GM21367 (cell line): ENCODE measurements around the gene LEP.

Experiments used
- ATAC-seq: cut with Tn5 transposase; IDR thresholded peaks from one replicate; pipeline ENCODE4 v1.9.1; 2021; ENCODE audit not compliant: unreplicated experiment

The LEP gene

DNA sequence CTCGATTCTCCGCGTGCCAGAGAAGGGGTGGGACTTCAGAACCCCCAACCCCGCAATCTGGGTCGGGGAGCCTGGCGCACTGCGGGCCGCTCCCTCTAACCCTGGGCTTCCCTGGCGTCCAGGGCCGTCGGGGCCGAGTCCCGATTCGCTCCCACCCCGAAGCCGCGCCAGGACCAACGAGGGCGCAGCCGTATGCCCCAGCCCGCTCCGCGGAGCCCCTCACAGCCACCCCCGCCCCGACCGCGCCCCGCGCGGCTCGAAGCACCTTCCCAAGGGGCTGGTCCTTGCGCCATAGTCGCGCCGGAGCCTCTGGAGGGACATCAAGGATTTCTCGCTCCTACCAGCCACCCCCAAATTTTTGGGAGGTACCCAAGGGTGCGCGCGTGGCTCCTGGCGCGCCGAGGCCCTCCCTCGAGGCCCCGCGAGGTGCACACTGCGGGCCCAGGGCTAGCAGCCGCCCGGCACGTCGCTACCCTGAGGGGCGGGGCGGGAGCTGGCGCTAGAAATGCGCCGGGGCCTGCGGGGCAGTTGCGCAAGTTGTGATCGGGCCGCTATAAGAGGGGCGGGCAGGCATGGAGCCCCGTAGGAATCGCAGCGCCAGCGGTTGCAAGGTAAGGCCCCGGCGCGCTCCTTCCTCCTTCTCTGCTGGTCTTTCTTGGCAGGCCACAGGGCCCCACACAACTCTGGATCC, at the start of gene LEP:
Gene LEP, plus strand, starts transcription at position 583 of the 691 bp plus-strand sequence. CDS start 10,741 bp downstream, outside the sequence.
- no peak for ATAC-seq

DNA sequence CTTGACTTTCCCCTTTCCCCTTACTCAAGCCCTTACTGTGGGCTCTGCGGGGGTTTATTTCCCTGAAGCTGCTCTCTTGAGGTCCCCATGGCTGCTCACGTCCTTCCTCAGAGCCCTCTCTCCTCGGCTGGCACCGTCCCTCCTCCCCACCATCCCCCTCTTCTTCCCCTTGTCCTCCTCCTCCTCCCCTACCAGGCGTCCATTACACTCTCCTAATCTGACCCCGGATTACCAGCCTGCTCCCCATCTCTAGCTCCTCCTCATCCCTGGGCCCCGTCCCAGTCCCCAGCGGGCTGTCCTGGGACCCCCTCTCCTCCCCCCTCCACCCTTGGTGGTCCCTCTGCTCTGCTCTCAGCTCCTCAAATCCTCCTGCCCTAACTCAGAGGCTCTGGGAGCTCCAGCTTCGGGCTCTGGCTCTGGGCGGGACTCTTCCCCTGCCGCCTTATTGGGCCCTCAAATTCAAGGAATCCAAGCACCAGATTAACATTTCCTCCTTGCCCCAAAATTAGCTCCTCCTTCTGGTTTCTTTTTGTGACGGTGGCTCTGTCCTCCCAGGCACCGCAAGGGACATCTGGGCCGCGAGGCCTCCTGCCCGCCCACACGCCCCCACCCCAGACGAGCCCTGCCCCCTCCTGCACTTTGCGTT, 48.5 kb upstream of the LEP start:
- ATAC-seq: no peak

DNA sequence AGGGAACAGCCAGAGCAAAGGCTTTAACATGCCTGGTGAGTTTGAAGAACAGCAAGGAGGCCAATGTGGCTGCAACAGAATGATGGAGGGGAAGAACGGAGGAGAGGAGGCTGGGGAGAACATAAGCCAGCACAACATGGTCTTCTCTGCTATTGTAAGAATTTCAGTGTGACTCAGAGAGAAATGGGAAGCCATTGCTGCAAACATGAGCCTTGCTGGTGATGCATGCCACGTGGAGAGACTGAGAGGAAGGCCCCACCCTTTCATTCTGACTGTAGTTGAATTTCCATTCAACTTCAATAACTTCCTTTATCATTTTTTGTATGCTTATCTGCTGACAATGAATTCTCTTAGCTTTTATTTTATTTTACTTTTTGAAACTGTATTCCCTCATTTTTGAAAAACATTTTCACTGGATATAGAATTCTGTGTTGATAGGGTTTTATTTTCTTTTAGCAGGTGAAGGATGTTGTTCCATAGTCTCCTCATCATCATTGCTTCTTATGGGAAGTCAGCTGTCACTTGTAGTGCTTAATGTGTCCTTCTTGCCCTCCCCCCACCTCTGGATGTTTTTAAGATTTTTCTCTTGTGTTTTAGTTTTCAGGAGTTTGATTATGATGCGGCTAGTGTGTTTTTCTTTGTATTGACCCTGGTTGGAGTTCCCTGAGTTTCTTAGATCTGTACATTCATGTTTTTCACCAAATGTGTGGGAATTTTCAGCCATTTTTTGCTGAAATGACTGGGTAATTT, 46.4 kb upstream of the LEP start:
- no peak for ATAC-seq

DNA sequence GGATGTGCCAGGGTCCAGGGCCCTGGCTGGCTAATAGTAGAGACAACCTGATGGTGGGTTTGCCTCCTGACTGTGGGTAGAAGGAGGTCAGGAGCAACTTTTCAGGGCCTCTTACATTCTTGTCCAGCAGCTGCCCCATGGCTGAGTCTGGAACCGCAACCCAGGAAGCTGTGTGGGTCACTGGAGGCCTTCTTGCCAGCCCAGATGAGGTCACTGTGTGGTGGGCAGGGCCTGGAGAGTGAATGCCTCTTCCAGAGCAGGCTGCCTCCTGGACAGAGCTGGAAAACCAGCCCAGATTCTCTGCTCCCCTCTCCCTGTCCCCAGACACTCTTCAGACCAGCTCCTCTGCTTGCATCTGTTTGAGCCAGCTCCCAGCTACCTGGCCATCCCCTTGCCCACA, 43.5 kb upstream of the LEP start:
- no peak for ATAC-seq

DNA sequence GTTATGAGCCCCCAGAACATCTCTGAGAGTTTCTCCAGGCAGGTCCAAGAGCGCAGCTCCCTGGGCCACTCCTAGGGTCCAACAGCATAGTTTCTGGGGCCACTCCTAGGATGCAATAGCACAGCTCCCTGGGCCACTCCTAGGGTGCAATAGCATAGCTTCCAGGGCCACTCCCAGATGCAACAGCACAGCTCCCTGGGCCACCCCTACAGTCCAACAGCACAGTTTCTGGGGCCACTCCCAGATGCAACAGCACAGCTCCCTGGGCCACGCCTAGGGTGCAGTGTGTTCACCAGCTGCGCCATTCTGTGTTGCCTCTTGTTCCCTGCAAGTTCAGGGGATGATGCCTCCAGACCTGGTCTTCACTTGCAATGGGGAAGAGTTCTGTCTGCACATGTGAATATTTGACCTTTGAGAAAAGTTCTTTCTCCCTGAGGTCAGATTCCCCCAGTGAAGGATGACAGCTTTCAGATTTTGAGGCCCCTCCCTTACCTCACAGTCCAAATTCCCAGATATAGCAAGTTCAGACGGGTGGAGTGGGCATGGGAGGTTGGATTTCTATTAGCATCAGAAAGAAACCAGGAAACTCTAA, 43.0 kb upstream of the LEP start:
- ATAC-seq: no peak

DNA sequence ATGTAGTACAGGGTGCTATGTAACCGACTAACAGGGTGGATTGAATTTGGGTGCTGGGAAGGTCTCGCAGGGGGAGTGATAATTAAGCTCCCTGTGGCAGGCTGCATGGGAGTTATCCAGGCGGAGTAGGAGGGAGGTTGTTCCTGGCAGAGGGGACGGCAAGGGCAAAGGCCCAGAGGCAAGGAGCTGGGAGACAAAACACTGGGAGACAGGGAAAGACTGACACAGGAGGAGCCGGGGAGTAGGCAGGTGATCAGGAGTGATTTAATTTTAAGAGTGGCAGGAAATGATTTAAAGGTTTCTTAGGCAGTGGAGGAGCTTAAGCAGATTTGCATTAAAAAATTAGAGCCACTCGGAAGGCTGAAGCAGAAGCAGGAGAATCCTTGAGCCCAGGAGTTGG, 40.7 kb upstream of the LEP start:
- ATAC-seq: no peak

DNA sequence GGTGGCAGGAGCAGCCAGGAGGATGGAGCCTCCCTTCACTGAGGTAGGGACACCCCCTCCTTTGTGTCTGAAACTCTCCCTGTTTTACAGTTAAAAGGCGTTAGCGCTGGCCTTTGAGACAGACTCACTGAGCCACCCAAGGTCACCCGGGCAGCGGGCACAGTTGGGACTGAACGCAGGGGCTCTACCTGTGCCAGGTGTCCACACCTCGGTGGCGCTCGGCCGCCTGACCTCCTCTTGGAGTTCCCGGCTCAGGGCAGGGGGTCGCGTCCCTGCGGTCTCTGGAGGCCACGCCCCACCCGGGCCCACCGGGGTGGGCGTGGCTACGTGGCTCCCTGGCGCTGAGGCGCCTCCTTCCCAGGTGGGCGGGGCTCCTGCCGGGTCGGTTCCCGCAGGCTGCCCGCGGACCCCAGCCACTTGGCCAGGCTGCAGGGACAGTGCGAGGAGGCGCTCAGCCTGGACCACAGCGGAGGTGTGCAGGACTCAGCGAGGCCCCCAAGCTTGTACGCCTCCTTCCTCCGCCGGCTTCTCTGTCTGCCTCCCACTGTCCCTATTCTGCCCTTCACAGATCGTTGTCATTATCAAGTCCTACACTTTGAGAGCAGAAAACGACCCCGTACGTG, 39.9 kb upstream of the LEP start:
- no peak for ATAC-seq

DNA sequence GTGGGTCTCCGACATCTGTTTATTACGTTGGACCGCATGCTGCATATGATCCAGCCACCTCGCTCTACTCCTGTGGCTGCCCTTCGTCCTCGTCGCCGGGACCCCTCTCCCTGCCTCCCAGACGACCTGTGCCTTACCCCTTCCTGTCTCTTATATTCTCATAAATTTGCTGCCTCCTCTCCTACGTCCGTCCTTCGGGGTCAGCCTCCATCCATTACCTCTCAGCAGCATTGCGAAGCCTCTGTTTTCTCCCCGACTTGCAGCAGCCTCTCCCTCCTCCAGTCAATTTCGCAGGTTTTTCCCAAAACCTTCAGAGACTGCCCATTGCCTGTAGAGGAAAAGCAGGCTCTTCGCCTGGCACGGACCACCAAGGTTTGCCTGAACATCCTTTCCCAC, 39.4 kb upstream of the LEP start:
- ATAC-seq: no peak

DNA sequence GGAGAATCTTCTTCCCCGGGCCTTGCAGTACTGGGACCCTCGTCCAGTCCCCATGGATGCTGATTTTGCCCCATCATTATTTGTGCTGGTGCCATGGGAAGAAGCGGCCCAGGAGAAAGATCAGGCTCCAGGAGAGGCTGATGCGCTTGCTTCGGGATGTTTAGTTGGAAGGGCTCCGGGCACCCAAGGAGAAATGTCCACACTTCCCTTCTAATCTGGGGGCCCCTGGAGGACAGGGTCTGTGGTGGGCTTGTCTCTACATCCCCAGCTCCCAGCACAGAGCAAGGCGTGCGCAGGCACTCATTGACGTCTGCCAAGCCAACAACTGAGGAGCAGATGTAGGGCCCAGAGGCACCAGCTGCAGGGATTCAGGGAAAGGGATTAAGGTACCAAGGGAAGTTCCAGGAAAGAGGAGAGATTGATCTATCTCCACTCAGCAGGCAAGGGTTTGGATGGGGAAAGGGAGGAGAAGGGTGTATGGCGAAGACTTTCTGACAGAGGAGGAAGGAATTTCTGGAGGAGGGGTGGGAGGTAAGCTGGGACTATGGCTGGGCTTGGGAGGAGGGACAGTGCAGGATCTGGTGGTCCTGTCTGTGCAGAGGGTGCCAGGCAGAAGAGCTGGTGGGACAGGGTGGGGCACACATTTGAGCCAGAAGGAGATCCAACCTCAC, 38.7 kb upstream of the LEP start:
- ATAC-seq: no peak

DNA sequence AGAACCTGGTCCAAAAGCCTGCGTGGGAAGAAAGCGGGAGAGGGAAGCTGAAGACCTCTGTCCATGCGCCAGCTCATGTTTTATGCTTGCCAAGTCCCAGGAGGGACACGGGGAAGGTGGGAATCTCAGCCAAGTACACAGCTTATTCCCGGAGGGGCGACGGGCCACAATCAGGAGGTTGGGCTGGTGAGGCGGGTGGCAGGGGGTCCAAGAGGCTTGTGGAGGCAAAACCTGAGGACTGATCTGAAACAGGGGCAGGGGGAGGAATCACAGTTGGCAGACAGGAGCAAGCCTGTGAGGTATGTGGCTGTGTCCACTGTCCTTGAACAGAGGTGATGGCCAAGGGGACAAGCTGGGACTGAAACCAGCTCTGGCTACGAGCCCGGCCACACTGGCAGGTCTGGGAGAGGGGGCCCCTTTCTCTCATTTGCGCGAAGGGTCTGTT, 38.0 kb upstream of the LEP start:
- no peak for ATAC-seq

DNA sequence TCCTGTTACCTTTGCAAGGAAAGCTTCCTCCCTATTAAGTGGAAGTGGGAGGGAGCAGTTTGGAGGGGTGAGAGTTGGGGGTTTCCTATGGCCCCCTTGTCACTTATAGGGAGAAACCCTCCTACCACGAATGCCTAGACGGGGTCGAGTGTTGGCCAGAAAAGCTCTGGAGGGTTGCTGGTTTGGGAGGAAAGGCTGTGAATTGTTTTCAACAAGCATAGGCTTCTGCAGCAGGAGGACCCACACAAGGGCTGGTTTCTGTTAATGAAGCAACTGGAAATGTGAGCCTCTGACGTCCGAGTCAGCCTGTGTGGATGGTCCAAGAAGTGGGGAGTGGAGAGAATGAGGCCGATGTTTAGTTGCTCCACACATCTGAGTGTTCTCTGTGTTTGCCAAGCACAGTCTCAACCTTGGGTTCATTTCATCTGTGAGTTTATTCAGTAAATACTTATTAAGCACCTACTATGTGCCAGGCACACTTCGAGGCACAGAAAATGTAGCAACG, 37.3 kb upstream of the LEP start:
- ATAC-seq: no peak

DNA sequence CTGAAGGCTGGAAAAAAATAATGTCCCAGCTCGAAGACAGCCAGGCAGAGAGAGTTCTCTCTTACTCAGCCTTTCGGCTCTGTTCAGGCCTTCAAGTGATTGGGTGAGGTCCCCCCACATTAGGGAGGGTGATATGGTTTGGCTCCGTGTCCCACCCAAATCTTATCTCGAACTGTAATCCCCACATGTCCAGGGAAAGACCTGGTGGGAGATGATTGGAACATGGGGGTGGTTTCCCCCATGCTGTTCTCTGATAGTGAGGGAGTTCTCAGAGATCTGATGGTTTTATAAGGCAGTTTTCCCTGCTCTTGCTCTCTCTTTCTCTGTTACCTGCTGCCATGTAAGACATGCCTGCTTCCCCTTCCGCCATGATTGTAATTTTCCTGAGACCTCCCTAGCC, 36.6 kb upstream of the LEP start:
- ATAC-seq: no peak

DNA sequence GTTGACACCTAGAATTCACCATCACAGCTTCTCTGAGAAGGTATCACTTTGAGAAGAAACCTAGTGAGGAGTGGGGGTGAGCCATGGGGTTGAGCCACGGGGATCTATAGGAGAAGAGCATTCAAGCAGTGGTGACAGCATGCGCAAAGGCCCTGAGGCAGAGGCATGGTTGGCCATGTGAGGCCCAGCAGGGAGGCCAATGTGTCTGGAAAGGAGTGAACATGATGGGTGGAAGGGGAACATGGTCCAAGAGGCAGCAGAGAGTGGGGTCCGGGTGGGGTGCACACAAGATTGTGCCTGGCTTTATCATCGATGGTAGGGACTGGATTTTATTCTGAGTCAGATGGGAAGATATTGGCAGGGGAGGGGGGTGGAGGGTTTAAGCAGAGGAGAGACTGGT, 36.0 kb upstream of the LEP start:
- no peak for ATAC-seq

DNA sequence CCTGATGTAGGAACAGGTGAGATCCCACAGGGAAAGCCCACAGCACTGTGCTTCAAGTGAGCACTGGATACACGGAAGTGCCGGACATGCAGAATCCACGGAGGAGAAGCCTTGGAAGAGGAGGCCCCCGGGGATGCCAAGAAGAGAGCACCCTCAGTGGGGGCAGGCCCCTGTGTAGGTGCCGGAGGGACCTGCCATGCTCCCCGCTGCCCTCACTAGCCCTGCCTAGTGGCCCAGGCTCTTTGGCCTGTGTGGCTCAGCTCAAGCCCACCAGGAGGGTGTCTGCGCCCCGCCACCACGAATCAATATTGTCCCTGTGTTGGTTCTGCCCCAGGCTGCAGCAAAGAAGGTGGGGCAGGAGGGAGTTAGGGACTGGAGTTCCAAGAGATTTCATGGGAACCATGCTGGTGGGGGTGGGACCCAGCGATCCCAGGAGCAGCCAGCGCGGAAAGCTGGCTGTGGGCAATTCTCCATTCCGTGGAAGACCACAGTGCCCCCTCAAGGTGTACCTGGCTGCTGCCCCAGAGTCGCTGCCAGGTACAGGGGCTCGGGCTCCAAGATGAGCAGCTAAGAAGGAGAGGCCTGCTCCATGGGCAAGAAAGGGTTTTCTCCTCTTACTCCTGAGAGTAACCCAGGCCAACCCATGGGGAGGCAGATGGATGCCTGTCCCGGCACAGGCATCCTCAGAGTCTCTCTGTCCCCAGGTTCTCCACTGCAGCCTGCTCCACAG, 34.9 kb upstream of the LEP start:
- ATAC-seq: no peak

DNA sequence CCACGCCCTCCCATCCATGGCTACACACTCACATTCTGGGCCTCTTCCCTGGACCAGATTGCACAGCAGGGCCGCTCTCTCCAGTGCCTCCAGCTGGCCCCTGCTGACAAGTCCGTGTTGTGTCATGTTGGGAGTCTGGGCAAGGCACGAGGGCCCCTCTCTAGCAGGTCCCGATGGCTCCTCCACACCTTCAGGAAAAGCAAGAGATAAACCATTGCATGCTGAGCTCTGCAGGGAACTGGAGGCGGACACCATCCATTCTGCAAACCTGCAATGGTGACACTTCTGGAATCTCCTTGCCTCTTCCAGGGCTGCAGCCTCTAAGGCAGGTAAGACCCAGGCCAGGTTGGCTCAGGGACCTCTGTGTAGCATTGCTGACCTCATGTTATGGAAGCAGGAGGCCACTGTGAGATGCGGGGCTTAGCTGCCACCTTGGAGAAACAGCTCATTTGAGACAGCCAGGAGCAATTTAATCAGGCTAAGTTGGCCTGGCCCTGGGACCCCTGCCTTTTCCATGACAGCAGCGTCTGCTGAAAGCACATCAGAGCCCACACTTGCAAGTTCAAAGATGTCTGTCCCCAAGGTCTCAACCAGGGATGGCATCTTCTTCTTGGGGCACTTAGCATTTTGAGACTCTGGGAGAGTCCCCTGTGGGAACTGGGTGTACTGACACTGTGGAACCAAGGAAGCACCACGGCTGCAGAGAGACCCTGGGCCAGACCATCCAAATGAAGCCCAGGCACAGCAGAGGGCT, 34.2 kb upstream of the LEP start:
- no peak for ATAC-seq

DNA sequence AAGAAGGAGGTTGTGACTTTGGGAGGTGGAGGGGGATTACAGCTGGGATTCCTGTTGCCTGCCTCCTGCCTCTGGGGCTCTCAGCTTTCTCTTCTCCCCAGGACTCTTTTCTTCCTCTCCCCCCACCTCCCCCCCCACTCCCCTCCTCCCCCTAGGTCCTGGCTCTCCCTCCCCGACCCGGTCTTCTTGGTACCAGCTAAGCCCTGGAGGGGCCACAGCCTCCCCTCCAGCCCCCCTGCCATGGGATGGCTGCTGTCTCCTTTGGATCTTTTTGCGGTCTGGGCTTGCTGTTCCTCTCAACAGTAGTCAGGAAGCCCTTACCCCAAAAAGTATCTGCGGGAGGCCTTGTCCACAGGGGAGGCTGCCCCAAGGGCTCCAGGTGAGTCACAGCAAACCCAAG, 33.5 kb upstream of the LEP start:
- no peak for ATAC-seq

DNA sequence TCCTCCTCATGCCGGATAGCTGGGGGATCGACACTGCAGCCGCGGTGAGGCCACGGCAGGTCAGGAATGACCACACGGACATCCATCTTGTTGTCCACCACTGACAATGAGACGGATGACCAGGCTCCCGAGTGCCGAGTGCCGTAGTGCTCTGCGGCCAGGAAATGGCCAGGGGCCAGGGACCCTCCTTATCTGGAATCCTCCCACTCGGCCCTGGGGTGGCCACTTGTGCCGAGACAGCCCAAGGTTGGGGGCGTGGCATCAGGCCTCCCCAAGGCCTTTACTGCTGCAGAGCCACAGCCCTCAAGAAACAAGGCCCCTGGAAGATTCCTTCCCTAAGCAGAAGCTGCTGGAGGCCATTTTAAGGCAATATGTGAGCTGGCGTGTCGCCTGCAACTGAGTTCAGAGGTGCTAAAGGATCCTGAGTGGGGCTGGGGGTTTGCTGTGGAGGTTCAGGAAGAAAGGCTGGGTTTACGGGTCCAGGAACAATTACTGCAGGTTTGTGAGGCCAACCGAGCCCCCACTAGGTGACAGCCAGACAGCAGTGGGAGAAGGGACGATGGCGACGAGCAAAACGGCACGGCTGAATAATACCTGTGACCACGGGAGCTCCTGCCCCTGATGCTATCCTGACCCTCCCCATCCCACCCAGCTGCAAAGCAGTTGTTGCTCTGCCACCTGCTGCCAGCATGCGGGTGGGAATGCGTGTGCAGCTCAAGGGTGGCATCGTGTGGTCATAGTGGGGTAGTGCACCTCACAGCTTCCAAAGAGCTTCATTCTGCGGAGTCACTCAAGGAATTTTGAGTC, 31.6 kb upstream of the LEP start:
- ATAC-seq: peak; percentile 59

DNA sequence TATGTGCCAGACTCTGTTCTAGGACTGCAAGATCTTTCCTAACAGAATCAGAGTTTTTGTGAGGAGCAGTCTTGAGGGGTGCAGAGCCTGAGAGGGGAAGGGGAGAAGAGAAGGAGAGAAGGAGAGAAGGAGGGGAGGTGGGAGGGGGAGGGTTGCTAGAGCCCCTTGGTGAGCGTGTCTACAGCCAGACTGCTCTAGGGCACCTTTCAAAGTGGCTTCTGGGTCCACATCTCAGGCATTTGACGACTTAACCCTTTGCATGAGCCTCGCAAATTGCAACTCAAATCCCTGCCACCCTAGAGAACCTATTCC, 31.1 kb upstream of the LEP start:
- ATAC-seq: no peak
